Body of pancreas (tissue), 4 donors: ENCODE data around the gene FADS3.

Source experiments
- POLR2A ChIP-seq, 3 donors: fragments of 450-650 bp; IDR thresholded peaks; one replicate each; pipeline ENCODE4 v1.6.1; 2016; ENCODE audit warnings: antibody characterized with exemption in 3 of 3, mild to moderate bottlenecking in 2 of 3
- TF ChIP-seq, protein P1 (sequence below), 7 experiments: fragments of 450-650 bp in 4 of 7; fragments of 200-600 bp in 3 of 7; sonication (generic) in 3 of 7; IDR thresholded peaks; one replicate each; pipeline ENCODE4 v1.5.1; 2016 to 2019; ENCODE audit warnings: antibody characterized with exemption in 7 of 7

DNA sequence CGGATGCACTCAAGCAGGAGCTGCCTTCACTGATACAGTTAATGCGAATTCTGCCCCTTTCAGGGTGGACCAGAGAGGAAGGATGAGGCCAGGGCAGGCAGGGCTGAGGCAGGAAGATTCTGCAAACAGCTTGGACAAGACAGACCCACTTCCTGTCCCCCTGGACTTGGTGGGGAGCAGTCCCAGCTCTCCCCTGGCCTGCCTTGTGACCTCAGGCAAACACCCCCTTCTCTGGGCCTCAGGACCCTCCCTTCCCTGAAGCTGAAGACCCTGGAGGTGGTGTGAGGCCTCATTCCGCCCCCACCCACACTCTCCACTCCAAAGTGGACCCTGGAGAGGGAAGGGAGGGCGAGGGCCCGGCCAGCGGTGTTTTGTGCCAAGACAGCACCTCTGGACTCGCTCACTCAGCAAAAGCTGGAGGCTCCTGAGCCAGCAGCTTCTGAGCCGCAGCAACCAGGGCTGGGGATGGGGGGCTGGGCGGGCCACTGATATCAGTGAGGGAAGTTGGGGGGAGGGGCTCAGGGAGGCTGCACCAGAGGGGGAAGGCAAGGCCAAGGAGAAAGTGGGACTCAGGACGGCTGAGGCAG lies 17.5 kb upstream of the FADS3 start:
- TF ChIP-seq, protein P1, sequence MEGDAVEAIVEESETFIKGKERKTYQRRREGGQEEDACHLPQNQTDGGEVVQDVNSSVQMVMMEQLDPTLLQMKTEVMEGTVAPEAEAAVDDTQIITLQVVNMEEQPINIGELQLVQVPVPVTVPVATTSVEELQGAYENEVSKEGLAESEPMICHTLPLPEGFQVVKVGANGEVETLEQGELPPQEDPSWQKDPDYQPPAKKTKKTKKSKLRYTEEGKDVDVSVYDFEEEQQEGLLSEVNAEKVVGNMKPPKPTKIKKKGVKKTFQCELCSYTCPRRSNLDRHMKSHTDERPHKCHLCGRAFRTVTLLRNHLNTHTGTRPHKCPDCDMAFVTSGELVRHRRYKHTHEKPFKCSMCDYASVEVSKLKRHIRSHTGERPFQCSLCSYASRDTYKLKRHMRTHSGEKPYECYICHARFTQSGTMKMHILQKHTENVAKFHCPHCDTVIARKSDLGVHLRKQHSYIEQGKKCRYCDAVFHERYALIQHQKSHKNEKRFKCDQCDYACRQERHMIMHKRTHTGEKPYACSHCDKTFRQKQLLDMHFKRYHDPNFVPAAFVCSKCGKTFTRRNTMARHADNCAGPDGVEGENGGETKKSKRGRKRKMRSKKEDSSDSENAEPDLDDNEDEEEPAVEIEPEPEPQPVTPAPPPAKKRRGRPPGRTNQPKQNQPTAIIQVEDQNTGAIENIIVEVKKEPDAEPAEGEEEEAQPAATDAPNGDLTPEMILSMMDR (IDR thresholded peaks at IDR 0.05) = no peak
- TF ChIP-seq POLR2A (IDR thresholded peaks at IDR 0.05) = no peak
